ENCODE results near the gene RGS16. TPM values are rescaled to one million over a fixed set of nuclear protein-coding genes. Genes with fewer than 3 reads are reported as not detected.

Gene RGS16
- total and polyA plus RNA-seq, 9 of the 15 experiments (the other 6 are each of a cell fraction or from before 2014, with no cell fraction given) = 0.07 to 0.55 (median 0.36) TPM

DNA sequence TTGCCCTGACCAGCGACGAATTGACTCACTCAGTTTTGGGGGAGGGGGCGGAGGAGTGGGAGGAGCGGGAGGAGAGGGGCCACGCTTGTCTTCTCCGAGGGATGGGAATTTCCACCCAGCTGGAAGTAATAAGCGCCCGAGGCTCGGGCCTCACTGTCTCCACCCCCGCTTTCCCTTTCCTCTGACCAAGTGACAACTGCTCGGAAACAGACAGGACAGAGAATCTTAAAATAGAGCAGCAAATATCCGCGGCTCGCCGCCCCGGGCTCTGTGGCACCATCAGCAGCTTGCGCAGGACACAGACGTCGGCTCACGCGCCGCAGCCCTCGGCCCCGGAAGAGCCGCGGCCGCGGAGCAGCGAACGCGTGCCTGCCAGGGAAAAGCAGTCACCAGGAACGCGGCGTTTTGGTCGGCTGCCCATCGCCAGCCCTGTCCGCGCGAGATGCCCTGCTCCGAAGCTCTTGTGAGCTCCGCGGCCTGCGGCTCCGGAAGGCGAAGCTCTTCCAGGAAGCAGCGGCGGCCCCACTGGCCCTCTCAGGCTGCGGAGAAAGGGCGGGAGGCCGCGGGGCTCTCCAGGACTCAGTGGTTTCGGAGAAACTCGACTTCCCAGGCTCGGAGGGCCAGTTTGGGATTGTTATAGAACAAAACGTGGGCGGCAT is 10.7 kb upstream of the RGS16 start (continued):
- TF ChIP-seq, protein P1, sequence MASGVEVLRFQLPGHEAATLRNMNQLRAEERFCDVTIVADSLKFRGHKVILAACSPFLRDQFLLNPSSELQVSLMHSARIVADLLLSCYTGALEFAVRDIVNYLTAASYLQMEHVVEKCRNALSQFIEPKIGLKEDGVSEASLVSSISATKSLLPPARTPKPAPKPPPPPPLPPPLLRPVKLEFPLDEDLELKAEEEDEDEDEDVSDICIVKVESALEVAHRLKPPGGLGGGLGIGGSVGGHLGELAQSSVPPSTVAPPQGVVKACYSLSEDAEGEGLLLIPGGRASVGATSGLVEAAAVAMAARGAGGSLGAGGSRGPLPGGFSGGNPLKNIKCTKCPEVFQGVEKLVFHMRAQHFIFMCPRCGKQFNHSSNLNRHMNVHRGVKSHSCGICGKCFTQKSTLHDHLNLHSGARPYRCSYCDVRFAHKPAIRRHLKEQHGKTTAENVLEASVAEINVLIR (CRISPR knock-in tag; IDR thresholded peaks at IDR 0.05) = peak; percentile 37; the same call in 1 of the 2 replicates
- TF ChIP-seq ZKSCAN8 (CRISPR knock-in tag; IDR thresholded peaks at IDR 0.05) (no peak; the same call in 1 of the 2 replicates), ZNF133 (CRISPR knock-in tag; IDR thresholded peaks at IDR 0.05) (no peak), ZNF707 (CRISPR knock-in tag; conservative IDR thresholded peaks at IDR 0.05) (no peak), BMI1 (IDR thresholded peaks at IDR 0.05; ENCODE audit: low read length) (no peak), HNRNPUL1 (IDR thresholded peaks at IDR 0.05; ENCODE audit: low read length) (no peak), PPARD (CRISPR knock-in tag; IDR thresholded peaks at IDR 0.05) (no peak), DACH1 (IDR thresholded peaks at IDR 0.05; ENCODE audit: partially characterized antibody) (no peak), HSF4 (CRISPR knock-in tag; IDR thresholded peaks at IDR 0.05; ENCODE audit: borderline replicate concordance) (no peak), GATAD2A (IDR thresholded peaks at IDR 0.05) (no peak), YY1 (IDR thresholded peaks at IDR 0.05; ENCODE audit: borderline replicate concordance in 1 of 3, control insufficient read depth in 1 of 3, extremely low read depth in 1 of 3, insufficient read depth in 3 of 3, insufficient read length in 1 of 3, insufficient replicate concordance in 2 of 3, low read depth in 1 of 3, low read length in 2 of 3) (peak in 1 of 3 experiments; percentile 16), NCOA2 (IDR thresholded peaks at IDR 0.05; ENCODE audit: partially characterized antibody in 2 of 2) (no peak), HDGF (IDR thresholded peaks at IDR 0.05) (no peak), NFXL1 (CRISPR knock-in tag; IDR thresholded peaks at IDR 0.05) (no peak), MAFG (tag; conservative IDR thresholded peaks at IDR 0.05) (no peak), ADNP (tag; IDR thresholded peaks at IDR 0.05) (no peak), ZNF696 (CRISPR knock-in tag; conservative IDR thresholded peaks at IDR 0.05) (no peak)
- TF ChIP-seq, protein P2, sequence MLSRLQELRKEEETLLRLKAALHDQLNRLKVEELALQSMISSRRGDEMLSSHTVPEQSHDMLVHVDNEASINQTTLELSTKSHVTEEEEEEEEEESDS (CRISPR knock-in tag; IDR thresholded peaks at IDR 0.05) = no peak
- TF ChIP-seq, protein P3, sequence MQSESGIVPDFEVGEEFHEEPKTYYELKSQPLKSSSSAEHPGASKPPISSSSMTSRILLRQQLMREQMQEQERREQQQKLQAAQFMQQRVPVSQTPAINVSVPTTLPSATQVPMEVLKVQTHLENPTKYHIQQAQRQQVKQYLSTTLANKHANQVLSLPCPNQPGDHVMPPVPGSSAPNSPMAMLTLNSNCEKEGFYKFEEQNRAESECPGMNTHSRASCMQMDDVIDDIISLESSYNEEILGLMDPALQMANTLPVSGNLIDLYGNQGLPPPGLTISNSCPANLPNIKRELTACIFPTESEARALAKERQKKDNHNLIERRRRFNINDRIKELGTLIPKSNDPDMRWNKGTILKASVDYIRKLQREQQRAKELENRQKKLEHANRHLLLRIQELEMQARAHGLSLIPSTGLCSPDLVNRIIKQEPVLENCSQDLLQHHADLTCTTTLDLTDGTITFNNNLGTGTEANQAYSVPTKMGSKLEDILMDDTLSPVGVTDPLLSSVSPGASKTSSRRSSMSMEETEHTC (IDR thresholded peaks at IDR 0.05) = no peak
- TF ChIP-seq, protein P4, sequence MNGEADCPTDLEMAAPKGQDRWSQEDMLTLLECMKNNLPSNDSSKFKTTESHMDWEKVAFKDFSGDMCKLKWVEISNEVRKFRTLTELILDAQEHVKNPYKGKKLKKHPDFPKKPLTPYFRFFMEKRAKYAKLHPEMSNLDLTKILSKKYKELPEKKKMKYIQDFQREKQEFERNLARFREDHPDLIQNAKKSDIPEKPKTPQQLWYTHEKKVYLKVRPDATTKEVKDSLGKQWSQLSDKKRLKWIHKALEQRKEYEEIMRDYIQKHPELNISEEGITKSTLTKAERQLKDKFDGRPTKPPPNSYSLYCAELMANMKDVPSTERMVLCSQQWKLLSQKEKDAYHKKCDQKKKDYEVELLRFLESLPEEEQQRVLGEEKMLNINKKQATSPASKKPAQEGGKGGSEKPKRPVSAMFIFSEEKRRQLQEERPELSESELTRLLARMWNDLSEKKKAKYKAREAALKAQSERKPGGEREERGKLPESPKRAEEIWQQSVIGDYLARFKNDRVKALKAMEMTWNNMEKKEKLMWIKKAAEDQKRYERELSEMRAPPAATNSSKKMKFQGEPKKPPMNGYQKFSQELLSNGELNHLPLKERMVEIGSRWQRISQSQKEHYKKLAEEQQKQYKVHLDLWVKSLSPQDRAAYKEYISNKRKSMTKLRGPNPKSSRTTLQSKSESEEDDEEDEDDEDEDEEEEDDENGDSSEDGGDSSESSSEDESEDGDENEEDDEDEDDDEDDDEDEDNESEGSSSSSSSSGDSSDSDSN (IDR thresholded peaks at IDR 0.05; ENCODE audit: borderline replicate concordance in 1 of 2, low read depth in 2 of 2, low read length in 2 of 2) = peak in 1 of 2 experiments; percentile 70; a peak in 3 of 4 replicates
- TF ChIP-seq, protein P5, sequence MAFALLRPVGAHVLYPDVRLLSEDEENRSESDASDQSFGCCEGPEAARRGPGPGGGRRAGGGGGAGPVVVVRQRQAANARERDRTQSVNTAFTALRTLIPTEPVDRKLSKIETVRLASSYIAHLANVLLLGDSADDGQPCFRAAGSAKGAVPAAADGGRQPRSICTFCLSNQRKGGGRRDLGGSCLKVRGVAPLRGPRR (CRISPR knock-in tag; IDR thresholded peaks at IDR 0.05) = no peak
- TF ChIP-seq, protein P6, sequence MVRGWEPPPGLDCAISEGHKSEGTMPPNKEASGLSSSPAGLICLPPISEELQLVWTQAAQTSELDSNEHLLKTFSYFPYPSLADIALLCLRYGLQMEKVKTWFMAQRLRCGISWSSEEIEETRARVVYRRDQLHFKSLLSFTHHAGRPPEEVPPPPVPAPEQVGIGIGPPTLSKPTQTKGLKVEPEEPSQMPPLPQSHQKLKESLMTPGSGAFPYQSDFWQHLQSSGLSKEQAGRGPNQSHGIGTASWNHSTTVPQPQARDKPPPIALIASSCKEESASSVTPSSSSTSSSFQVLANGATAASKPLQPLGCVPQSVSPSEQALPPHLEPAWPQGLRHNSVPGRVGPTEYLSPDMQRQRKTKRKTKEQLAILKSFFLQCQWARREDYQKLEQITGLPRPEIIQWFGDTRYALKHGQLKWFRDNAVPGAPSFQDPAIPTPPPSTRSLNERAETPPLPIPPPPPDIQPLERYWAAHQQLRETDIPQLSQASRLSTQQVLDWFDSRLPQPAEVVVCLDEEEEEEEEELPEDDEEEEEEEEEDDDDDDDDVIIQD (CRISPR knock-in tag; IDR thresholded peaks at IDR 0.05) = no peak

All from K562 (cell line).